ENCODE measurements around the gene KAT7.

The KAT7 gene

DNA sequence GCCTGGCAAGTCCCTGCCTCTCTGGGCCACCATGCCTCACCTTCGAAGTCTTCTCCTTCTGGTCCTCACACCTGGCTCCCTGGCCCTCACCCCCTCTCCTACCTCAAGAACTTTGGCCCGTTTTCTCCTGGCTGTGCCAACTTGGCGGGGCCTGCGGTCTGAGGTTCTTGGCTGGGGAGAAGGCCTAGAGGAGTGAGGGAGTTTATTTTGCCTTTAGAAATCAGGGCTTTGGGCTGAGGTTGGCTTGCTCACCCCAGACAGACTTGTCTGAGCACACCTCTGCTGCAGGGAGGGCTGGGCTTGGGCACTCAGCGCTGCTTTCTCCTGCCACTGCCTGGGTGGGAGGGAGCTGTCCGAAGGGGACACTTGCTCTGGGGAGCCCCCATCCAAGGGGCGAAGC lies 82.7 kb downstream of the KAT7 start:
- DNase-seq (ENCODE audit: low read depth, low spot score) = no peak

DNA sequence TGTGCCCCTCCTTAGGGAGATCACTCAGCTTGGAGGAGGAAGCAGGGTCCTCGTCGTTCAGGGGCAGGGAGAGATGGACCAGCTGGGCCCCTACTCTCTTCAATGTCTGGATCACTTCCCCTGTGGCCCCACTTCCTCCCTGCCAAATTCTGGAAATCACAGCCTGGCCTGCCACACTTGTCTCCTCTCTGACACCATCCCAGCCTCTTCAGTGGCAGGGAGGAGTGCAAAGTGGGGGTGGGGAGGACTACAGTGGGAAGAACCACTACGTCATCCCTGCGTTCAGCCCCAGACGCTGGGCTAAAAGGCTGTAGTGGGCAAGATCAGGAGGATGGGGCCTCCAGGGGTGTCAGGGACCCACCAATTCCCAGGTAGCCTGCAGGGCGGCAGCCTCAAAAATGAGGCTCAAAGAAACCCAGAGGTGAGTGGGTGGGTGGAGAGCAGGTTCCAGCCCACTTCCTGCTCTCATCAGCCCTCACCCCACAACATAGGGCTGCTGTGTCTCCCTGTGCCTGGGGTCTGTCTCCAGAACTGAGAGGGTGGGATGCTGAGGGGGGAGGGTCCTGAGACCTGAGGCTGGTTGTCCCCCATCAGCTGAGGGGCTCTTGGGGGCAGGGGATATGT lies 84.4 kb downstream of the KAT7 start:
- no peak for DNase-seq (ENCODE audit: low read depth, low spot score)

DNA sequence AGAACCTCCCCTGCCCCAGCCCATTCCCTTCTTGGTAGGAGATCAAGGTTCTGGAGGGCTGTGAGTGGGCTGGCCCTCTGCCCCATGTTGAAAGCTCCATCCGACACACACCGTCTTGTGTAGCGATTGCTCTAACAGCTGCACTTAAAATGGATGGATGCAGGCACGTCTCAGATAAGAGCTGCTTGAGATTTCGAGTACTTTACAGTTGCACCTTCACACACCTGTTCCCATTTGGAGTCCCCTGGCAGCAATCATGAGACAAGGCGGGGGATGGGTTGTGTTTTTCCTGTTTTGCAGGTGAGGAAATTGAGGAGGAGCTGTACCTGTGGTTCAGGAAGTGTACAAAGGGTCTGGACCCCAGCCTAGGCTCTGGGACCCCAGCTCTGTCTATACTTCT lies 85.0 kb downstream of the KAT7 start:
- DNase-seq (ENCODE audit: low read depth, low spot score) = no peak

DNA sequence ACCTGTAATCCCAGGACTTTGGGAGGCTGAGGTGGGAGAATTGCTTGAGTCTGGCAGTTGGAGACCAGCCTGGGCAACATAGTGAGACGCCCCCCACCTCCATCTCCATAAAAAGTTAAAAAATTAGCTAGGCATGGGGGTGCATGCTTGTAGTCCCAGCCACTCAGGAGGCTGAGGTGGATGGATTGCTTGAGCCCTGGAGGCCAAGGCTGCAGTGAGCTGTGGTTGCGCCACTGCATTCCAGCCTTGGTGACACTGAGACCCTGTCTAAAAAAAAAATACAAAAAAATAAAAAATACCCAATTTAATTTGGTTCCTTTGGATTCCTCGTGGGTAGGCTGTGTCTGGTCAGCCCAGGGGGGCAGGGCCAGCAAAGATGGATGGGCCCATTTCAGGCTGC lies 85.4 kb downstream of the KAT7 start:
- DNase-seq (ENCODE audit: low read depth, low spot score) = no peak

DNA sequence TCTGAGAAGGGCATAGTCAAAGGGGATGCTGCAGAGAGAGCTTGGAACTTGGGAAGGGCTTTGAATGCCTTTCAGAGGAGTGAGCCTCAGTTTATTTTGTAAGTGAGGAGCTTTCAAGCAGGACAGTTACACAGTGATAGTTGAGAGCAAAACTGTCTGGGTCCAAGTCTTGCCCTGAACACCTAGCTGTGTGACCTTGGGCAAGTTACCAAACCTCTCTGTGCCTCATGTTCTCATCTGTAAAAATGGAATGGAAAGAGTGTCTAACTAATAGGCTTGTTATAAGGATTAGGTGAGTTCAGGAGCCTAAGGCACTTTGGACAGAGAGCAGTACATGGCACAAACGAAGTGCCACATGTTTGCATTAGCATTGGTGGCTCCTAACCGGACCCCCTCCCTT lies 86.4 kb downstream of the KAT7 start:
- no peak for DNase-seq (ENCODE audit: low read depth, low spot score)

DNA sequence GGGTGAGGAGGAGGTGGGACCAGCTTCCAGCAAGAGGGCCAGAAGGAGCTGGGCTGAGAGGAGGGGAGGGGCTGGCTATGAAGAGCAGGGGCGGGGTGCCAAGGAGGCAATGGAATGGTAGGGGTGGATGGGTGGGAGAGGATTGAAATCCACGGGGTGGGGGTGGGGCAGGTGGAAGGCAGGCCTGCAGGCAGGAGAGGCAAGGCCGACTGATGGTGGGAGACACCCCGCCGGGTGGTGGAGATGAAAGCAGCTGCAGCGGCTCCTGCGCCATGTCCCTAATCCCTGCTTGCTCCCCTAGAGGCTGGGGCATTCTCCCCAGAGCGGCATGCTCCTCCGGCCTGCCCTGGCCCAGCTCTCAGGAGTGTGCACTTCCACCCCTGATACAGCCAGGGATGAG lies 87.2 kb downstream of the KAT7 start:
- no peak for DNase-seq (ENCODE audit: low read depth, low spot score)

DNA sequence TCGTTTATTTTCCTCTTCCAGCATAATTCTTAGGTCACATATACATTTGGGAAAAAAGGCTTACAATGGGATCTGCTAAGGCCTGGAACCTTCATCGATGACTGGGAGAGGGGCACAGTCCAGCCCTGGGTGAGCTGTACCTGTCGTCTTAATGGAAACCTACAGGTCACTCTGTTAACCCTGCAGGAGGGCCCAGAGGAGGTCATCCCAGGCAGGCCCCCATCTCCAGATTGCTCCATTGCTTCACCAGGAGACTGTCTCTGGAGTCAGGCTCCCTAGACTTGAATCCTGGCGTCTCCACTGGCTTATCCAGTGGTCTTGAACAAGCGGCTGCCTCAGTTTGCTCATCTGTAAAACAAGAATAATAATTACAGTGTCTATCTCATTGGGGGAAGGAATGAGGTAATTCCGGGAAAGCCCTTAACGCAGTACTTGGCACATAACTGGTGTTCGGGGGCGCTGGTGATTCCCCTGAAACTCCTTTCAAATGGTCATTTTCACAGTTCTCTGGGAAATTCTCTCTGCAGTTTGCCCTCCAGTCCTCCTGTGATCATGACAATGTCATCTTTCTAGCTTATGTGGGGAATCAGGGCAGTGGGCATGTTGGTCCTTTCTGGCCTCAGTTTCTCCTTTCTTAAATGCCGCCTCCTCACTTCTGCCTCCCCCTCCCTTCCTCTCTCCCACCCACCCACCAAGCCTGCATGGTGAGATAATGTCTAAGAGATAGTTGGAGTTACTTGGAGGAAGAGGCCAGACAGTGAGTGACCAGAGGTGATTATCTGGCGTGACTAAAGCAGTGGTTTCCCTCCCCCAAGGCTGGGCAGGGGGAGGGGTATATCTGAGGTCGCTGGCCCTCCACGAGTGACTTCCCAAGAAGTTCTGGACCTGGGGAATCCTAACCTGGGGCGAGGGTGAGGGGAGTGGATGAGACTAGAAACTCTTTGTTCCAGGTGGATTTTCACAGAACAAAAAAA lies 90.7 kb downstream of the KAT7 start:
- no peak for DNase-seq (ENCODE audit: low read depth, low spot score)

DNA sequence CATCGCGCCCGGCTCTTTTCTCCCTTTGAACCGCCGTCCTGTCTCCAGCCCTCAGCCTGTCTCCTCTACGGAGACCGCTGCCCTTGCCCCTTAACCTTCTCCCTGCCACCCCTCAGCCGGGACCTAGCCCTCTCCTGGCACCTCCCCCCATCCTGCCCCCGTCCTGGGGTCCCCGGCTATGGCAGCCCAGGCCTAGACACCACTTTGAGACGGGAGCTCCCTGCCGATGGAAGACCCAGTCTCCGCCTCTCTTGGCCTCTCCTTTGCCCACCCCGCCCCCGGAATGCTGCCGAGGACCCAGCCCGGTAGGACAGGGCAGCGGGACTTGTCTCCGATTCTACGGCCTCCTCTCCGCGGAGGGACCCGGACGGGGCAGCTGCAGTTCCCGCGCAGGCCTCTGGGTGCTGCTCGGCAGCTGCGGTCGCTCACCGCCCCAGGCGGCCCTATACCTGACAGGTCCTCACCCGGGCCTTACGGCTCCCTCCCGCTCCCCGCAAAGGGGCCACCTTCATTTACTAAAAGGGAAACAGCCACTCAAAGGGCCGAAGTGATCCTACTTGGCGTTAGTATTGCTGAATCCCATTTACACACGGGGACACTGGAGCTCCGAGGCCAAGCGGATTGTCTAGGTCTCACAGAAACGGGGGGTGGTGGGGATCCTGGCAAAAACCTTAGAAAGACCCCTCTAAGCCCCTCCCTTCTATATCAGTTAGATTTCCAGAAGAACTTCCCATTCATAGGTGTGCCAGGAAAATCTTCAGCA lies 92.0 kb downstream of the KAT7 start:
- peak; percentile 17 for DNase-seq (ENCODE audit: low read depth, low spot score)

DNA sequence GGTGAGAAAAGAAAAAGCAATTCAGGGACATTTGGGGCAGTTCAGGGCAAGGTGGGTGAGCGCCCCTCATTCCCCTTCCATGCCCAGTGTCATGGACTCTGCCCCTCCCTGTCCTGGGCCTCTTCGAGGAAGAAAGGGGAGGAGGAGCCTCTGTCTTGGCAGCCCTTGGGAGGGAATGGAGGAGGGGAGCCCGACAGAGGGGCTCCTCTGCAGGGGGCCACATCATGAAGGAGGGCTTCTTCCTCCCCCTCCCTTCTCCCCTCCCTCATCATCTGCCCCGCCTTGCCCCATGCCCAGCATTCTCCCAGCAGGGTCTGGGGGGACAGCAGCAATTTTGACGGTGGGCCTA lies 92.5 kb downstream of the KAT7 start:
- no peak for DNase-seq (ENCODE audit: low read depth, low spot score)

DNA sequence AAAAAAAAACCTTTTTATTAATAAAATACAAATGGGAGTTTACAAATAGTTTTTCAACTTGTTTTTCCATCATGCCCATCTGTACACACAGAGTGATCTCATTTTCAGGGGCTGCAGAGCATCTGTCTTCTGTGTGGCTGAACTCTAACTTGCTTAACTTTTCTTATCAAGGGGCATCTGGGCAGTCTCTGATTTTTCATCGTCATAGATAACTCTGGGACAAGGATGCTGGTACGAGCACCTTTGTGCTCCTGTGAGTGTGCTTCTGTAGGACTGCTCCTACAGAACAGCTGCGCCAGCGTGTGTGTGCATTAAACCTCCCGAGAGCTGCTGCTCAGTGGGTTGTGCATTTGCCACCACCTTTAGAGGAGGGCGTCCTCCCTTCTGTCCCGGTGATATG lies 94.0 kb downstream of the KAT7 start:
- DNase-seq (ENCODE audit: low read depth, low spot score) = no peak
